K562 (cell line): ENCODE data around the gene KLHL29. TPM values are rescaled to one million over a fixed set of nuclear protein-coding genes. Genes with fewer than 3 reads are reported as not detected.

Experiments
- ATAC-seq: fragments of 200-7000 bp; cut with Tn5 transposase; 3 replicates; pipeline ENCODE4 v1.9.1; 2020; ENCODE audit warnings: moderate library complexity
- BruUV-seq: library from RNA; stranded (reverse); fragments of 400-500 nt; replicated peaks from 2 replicates; lab custom pipeline; 2021; lab: Mats Ljungman, UMichigan
- CTCF ChIA-PET: fragments of 300-600 bp; formaldehyde crosslinking; extraction: SDS; loops from one replicate; lab custom pipeline; 2021; ENCODE audit warnings: low intra/inter-chr PET ratio; lab: Yijun Ruan, JAX
- POLR2A ChIA-PET: fragments of 300-600, 350-650 bp; sonication (Branson Sonifier 250); formaldehyde crosslinking; extraction: SDS; loops from one replicate; lab custom pipeline; 2021; ENCODE audit warnings: antibody characterized with exemption, inconsistent platforms; lab: Yijun Ruan, JAX
- DNase-seq, 4 experiments: peaks; one replicate each; pipeline versions ENCODE4 v3.0.0 to v3.0.0-alpha.2; 2011 to 2018; ENCODE audit warnings: low spot score in 3 of 4, mixed read lengths in 3 of 4; ENCODE audit errors: extremely low read depth in 1 of 4
- FAIRE-seq: peaks from 2 replicates; lab custom pipeline; 2011; peaks lifted over from hg19 to GRCh38; lab: Jason Lieb, UNC
- H2AFZ ChIP-seq: 2 replicates; pipeline ENCODE4 v1.6.0; 2011; ENCODE audit warnings: low read depth, low read length, control low read depth, inconsistent platforms
- H3K27ac ChIP-seq: fragments of 200-600 bp; 3 replicates; pipeline ENCODE4 v1.8.0; 2011; ENCODE audit warnings: low read depth, mild to moderate bottlenecking, control low read depth, inconsistent platforms, low read length, moderate library complexity, mixed read lengths; ENCODE audit errors: extremely low read depth
- H3K27me3 ChIP-seq, 2 experiments: fragments of 300-600 bp in 1 of 2; 2 replicates in 1 of 2; 3 replicates in 1 of 2; pipeline versions ENCODE4 v1.6.0 to v1.8.0; 2011; ENCODE audit warnings: inconsistent platforms in 2 of 2, low read length in 2 of 2, mild to moderate bottlenecking in 1 of 2, mixed read lengths in 1 of 2, moderate library complexity in 1 of 2; ENCODE audit not compliant: control insufficient read depth in 2 of 2, insufficient read depth in 2 of 2
- H3K36me3 ChIP-seq: fragments of 300-600 bp; 3 replicates; pipeline ENCODE4 v1.8.0; 2011; ENCODE audit warnings: mild to moderate bottlenecking, low read length, inconsistent platforms; ENCODE audit not compliant: control insufficient read depth, insufficient read depth
- H3K4me1 ChIP-seq, 2 experiments: fragments of 200-600 bp in 1 of 2; replicated peaks in 1 of 2; 2 replicates in 1 of 2; 3 replicates in 1 of 2; pipeline versions ENCODE4 v1.5.1 to v1.8.0; 2011; ENCODE audit warnings: inconsistent platforms in 2 of 2, low read length in 2 of 2, mild to moderate bottlenecking in 1 of 2, mixed read lengths in 1 of 2, moderate library complexity in 1 of 2; ENCODE audit not compliant: control insufficient read depth in 2 of 2, insufficient read depth in 2 of 2
- H3K4me2 ChIP-seq: 2 replicates; pipeline ENCODE4 v1.6.1; 2011; ENCODE audit warnings: low read length, control low read depth, inconsistent platforms, mixed read lengths; ENCODE audit not compliant: insufficient read depth
- H3K4me3 ChIP-seq: fragments of 200-600 bp; sonication (generic), shearing (Covaris generic); 2 replicates; pipeline ENCODE4 v1.5.1; 2016; ENCODE audit warnings: control low read depth, inconsistent platforms
- H3K79me2 ChIP-seq: fragments of 200-600 bp; 3 replicates; pipeline ENCODE4 v1.8.0; 2011; ENCODE audit warnings: low read length, inconsistent platforms; ENCODE audit not compliant: control insufficient read depth, insufficient read depth
- H3K9ac ChIP-seq, 2 experiments: 2 replicates each; pipeline versions ENCODE4 v1.6.0 to v1.6.1; 2011; ENCODE audit warnings: low read depth in 2 of 2, low read length in 2 of 2, control low read depth in 1 of 2, inconsistent platforms in 1 of 2, mild to moderate bottlenecking in 1 of 2, mixed read lengths in 1 of 2; ENCODE audit not compliant: insufficient read depth in 1 of 2
- H3K9me1 ChIP-seq: one replicate; pipeline ENCODE4 v1.6.0; 2011; ENCODE audit warnings: inconsistent platforms, mild to moderate bottlenecking, low read length, moderate library complexity; ENCODE audit not compliant: control insufficient read depth, insufficient read depth
- H3K9me3 ChIP-seq: replicated peaks from 2 replicates; pipeline ENCODE4 v1.5.1; 2011; ENCODE audit warnings: low read depth, low read length, inconsistent platforms; ENCODE audit not compliant: control insufficient read depth, insufficient read depth
- H4K20me1 ChIP-seq: replicated peaks from 2 replicates; pipeline ENCODE4 v1.6.1; 2011; ENCODE audit warnings: low read length, inconsistent platforms, mixed read lengths; ENCODE audit not compliant: control insufficient read depth, insufficient read depth
- ETV6 ChIP-seq, 3 experiments: fragments of 150-350 bp in 1 of 3; sonication (generic) in 1 of 3; formaldehyde crosslinking in 1 of 3; IDR thresholded peaks; 2 replicates each; pipeline versions ENCODE4 v1.6.1 to v1.8.0; 2014 to 2022; ENCODE audit warnings: borderline replicate concordance in 2 of 3, low read depth in 2 of 3, antibody characterized with exemption in 1 of 3, low read length in 1 of 3, mild to moderate bottlenecking in 1 of 3, missing genetic modification reagents in 1 of 3
- HMG20B ChIP-seq: fragments of 250-450 bp; sonication (Bioruptor Pico); IDR thresholded peaks from 2 replicates; pipeline ENCODE4 v1.5.0; 2021; ENCODE audit warnings: mild to moderate bottlenecking
- KLF1 ChIP-seq: fragments of 450-650 bp; IDR thresholded peaks from 2 replicates; pipeline ENCODE4 v1.6.1; 2016; ENCODE audit warnings: missing genetic modification characterization, missing compliant biosample characterization
- KLF16 ChIP-seq: IDR thresholded peaks from 2 replicates; pipeline ENCODE4 v1.6.1; 2016; ENCODE audit warnings: antibody characterized with exemption
- NR3C1 ChIP-seq: sonication (generic); formaldehyde crosslinking; IDR thresholded peaks from 2 replicates; pipeline ENCODE4 v1.8.1; 2022; ENCODE audit warnings: missing genetic modification reagents
- PYGO2 ChIP-seq: fragments of 450-650 bp; IDR thresholded peaks from 2 replicates; pipeline ENCODE4 v1.6.1; 2016; ENCODE audit warnings: mild to moderate bottlenecking, missing genetic modification characterization, moderate library complexity, missing compliant biosample characterization
- SIX5 ChIP-seq, 2 experiments: IDR thresholded peaks; 2 replicates each; pipeline ENCODE4 v1.6.1; 2011; ENCODE audit warnings: low read length in 2 of 2, borderline replicate concordance in 1 of 2, low read depth in 1 of 2, mild to moderate bottlenecking in 1 of 2, moderate library complexity in 1 of 2; ENCODE audit not compliant: insufficient read depth in 1 of 2
- ZFP30 ChIP-seq: fragments of 250-450 bp; sonication (Bioruptor Pico); IDR thresholded peaks from 2 replicates; pipeline ENCODE4 v1.8.0; 2022; ENCODE audit warnings: moderate library complexity, mild to moderate bottlenecking, inconsistent platforms, borderline replicate concordance
- WGBS: fragments of 100-300 bp; shearing (Covaris generic); methylation state at CpG from one replicate; pipeline ENCODE4 v1.1.6; 2016; ENCODE audit warnings: low coverage, mixed read lengths; ENCODE audit not compliant: insufficient coverage; ENCODE audit errors: missing lambda C conversion rate; 5-methylcytosine and 5-hydroxymethylcytosine counted together
- in situ Hi-C: fragments of 300-500 bp; cut with MboI; formaldehyde crosslinking; loops from 4 replicates; pipeline ENCODE4 v1.15.0; 2018; ENCODE audit warnings: inconsistent platforms, mixed read lengths
- intact Hi-C: fragments of 100-400 bp; cut with micrococcal nuclease; formaldehyde crosslinking; loops from 2 replicates; pipeline ENCODE4 v1.14.2; 2022
- polyA plus RNA-seq, 8 experiments: library from polyadenylated mRNA; depleted of rRNA in 4 of 8; stranded (reverse) in 5 of 8; unstranded in 3 of 8; fragments of >200 nt; fragmentation: Nextera tagmentation in 2 of 8; fragmentation: Illumina TruSeq in 1 of 8; extraction: Ambion mirVana in 2 of 8; extraction: Trizol in 1 of 8; gene quantifications; 2 replicates each; pipeline versions ENCODE4 v1.2.1 to v1.2.3, GENCODE V29; 2011 to 2014; ENCODE audit warnings: inconsistent platforms in 1 of 8, missing spikeins in 1 of 8
- total RNA-seq, 7 experiments: library from RNA; depleted of rRNA in 6 of 7; stranded (reverse); fragments of >200 nt in 6 of 7; fragmentation: Illumina TruSeq in 2 of 7; extraction: Trizol in 2 of 7; gene quantifications; 2 replicates each; pipeline versions ENCODE4 v1.2.1 to v1.2.3, GENCODE V29; 2011 to 2021; ENCODE audit warnings: low replicate concordance in 1 of 7
- TF ChIP-seq, protein P1 (sequence below): fragments of 450-650 bp; IDR thresholded peaks from 2 replicates; pipeline ENCODE4 v1.7.0; 2016; ENCODE audit warnings: borderline replicate concordance
- TF ChIP-seq, protein P2 (sequence below): fragments of 250-450 bp; sonication (Bioruptor Pico); IDR thresholded peaks from 2 replicates; pipeline ENCODE4 v1.8.0; 2021; ENCODE audit warnings: moderate library complexity, mild to moderate bottlenecking, inconsistent platforms
- TF ChIP-seq, protein P3 (sequence below): fragments of 450-650 bp; IDR thresholded peaks from 2 replicates; pipeline ENCODE4 v1.6.1; 2016; ENCODE audit warnings: mild to moderate bottlenecking
- TF ChIP-seq, protein P4 (sequence below): fragments of 450-650 bp; conservative IDR thresholded peaks from 2 replicates; pipeline ENCODE4 v1.6.1; 2016; ENCODE audit warnings: missing genetic modification characterization, low read depth, mild to moderate bottlenecking, missing compliant biosample characterization, moderate library complexity
- TF ChIP-seq, protein P5 (sequence below), 2 experiments: fragments of 450-650 bp in 1 of 2; sonication (generic) in 1 of 2; formaldehyde crosslinking in 1 of 2; IDR thresholded peaks in 1 of 2; conservative IDR thresholded peaks in 1 of 2; 2 replicates each; pipeline versions ENCODE4 v1.6.1 to v1.8.1; 2016 to 2023; ENCODE audit warnings: mild to moderate bottlenecking in 2 of 2, moderate library complexity in 2 of 2, inconsistent platforms in 1 of 2, missing genetic modification reagents in 1 of 2

Gene KLHL29
- total and polyA plus RNA-seq, 9 of the 15 experiments (the other 6 are each of a cell fraction or from before 2014, with no cell fraction given): 0.03 to 0.31 (median 0.08) TPM; not detected in 1

DNA sequence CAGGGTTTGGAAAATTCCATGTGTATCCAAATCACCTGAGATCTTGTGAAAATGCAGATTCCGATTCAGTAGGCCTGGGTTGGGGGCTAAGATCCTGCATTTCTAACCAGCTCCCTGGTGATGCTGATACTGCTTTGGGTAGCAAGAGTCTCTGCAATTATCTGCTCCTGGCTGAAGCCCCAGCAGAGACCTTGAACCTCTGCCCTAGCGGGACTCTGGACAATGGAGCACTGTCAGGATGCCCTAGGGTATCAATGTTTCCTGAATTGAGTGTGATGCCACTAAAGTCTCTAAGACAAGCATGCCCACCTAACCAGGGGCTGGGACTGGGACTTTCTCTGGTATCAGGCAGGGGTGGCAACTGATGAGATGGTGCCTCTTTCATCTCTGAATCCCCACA lies 49.4 kb upstream of the KLHL29 start:
- Histone ChIP-seq H3K9ac (no peak overlapping the region), H2AFZ (no peak overlapping the region), H3K4me3 (no peak overlapping the region), H3K4me1 (no peaks in the 10 kb centered on the region), H3K79me2 (no peaks in the 10 kb centered on the region), H3K9me1 (no peaks in the 10 kb centered on the region), H3K36me3 (no peaks in the 10 kb centered on the region), H3K9me3 (no peaks in the 10 kb centered on the region), H3K4me2 (no peak overlapping the region), H3K27me3 (peaks cover 0 to 22% of the 10 kb centered on the region in 2 experiments; a peak in 2 of 5 replicates), H3K27ac (no peak overlapping the region), H4K20me1 (0 out of 2 replicates have a peak, but pooled peaks cover 3% of the 10 kb centered on the region)
- no peak for ATAC-seq
- no peak for FAIRE-seq
- 0% methylated on average over 2 of the region's 2 CpGs for WGBS
- CTCF ChIA-PET: no interaction called here
- intact Hi-C loops (no loop called here), in situ Hi-C loops (no loop called here)
- POLR2A ChIA-PET: no interaction called here
- no peak for DNase-seq
- no TSS peak for BruUV-seq
- TF ChIP-seq SIX5 (IDR thresholded peaks at IDR 0.05; ENCODE audit: borderline replicate concordance in 1 of 2, insufficient read depth in 1 of 2, low read depth in 1 of 2, low read length in 2 of 2) (no peak), KLF16 (no peak), PYGO2 (tag) (no peak), KLF1 (tag) (no peak), ZFP30 (CRISPR knock-in tag) (no peak), HMG20B (CRISPR knock-in tag) (no peak), ETV6 (IDR thresholded peaks at IDR 0.05; ENCODE audit: borderline replicate concordance in 1 of 2, low read depth in 2 of 2, low read length in 1 of 2) (no peak), ETV6 (CRISPR knock-in tag; IDR thresholded peaks at IDR 0.05; ENCODE audit: borderline replicate concordance) (no peak), NR3C1 (CRISPR knock-in tag) (no peak)
- TF ChIP-seq, protein P1, sequence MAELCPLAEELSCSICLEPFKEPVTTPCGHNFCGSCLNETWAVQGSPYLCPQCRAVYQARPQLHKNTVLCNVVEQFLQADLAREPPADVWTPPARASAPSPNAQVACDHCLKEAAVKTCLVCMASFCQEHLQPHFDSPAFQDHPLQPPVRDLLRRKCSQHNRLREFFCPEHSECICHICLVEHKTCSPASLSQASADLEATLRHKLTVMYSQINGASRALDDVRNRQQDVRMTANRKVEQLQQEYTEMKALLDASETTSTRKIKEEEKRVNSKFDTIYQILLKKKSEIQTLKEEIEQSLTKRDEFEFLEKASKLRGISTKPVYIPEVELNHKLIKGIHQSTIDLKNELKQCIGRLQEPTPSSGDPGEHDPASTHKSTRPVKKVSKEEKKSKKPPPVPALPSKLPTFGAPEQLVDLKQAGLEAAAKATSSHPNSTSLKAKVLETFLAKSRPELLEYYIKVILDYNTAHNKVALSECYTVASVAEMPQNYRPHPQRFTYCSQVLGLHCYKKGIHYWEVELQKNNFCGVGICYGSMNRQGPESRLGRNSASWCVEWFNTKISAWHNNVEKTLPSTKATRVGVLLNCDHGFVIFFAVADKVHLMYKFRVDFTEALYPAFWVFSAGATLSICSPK: no peak
- TF ChIP-seq, protein P2, sequence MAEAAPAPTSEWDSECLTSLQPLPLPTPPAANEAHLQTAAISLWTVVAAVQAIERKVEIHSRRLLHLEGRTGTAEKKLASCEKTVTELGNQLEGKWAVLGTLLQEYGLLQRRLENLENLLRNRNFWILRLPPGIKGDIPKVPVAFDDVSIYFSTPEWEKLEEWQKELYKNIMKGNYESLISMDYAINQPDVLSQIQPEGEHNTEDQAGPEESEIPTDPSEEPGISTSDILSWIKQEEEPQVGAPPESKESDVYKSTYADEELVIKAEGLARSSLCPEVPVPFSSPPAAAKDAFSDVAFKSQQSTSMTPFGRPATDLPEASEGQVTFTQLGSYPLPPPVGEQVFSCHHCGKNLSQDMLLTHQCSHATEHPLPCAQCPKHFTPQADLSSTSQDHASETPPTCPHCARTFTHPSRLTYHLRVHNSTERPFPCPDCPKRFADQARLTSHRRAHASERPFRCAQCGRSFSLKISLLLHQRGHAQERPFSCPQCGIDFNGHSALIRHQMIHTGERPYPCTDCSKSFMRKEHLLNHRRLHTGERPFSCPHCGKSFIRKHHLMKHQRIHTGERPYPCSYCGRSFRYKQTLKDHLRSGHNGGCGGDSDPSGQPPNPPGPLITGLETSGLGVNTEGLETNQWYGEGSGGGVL: no peak
- TF ChIP-seq, protein P3, sequence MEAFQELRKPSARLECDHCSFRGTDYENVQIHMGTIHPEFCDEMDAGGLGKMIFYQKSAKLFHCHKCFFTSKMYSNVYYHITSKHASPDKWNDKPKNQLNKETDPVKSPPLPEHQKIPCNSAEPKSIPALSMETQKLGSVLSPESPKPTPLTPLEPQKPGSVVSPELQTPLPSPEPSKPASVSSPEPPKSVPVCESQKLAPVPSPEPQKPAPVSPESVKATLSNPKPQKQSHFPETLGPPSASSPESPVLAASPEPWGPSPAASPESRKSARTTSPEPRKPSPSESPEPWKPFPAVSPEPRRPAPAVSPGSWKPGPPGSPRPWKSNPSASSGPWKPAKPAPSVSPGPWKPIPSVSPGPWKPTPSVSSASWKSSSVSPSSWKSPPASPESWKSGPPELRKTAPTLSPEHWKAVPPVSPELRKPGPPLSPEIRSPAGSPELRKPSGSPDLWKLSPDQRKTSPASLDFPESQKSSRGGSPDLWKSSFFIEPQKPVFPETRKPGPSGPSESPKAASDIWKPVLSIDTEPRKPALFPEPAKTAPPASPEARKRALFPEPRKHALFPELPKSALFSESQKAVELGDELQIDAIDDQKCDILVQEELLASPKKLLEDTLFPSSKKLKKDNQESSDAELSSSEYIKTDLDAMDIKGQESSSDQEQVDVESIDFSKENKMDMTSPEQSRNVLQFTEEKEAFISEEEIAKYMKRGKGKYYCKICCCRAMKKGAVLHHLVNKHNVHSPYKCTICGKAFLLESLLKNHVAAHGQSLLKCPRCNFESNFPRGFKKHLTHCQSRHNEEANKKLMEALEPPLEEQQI: no peak
- TF ChIP-seq, protein P4, sequence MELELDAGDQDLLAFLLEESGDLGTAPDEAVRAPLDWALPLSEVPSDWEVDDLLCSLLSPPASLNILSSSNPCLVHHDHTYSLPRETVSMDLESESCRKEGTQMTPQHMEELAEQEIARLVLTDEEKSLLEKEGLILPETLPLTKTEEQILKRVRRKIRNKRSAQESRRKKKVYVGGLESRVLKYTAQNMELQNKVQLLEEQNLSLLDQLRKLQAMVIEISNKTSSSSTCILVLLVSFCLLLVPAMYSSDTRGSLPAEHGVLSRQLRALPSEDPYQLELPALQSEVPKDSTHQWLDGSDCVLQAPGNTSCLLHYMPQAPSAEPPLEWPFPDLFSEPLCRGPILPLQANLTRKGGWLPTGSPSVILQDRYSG (tag): no peak
- TF ChIP-seq, protein P5, sequence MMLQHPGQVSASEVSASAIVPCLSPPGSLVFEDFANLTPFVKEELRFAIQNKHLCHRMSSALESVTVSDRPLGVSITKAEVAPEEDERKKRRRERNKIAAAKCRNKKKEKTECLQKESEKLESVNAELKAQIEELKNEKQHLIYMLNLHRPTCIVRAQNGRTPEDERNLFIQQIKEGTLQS (IDR thresholded peaks at IDR 0.05): no peak
- TF ChIP-seq, protein P5 (CRISPR knock-in tag; conservative IDR thresholded peaks at IDR 0.05): no peak
